Ectodermal cell (in vitro differentiated cells): ENCODE measurements around the gene KIAA1958.
"Not testable (repeated sequence)": the region's sequence is repeated elsewhere in the genome, so short reads cannot be mapped to it uniquely, and the experiment has no call there.

ENCODE experiments used
- H3K27ac ChIP-seq: 2 replicates; pipeline ENCODE4 v1.7.0; 2013; ENCODE audit warnings: mild to moderate bottlenecking, low read depth, low read length; ENCODE audit not compliant: insufficient read depth, poor library complexity, severe bottlenecking
- H3K27me3 ChIP-seq: 2 replicates; pipeline ENCODE4 v1.7.0; 2013; ENCODE audit warnings: mild to moderate bottlenecking, low read length; ENCODE audit not compliant: insufficient read depth, control insufficient read depth, poor library complexity, severe bottlenecking
- H3K36me3 ChIP-seq: one replicate; pipeline ENCODE4 v1.7.0; 2013; ENCODE audit warnings: low read length; ENCODE audit not compliant: control insufficient read depth, insufficient read depth
- H3K4me1 ChIP-seq: one replicate; pipeline ENCODE4 v1.7.0; 2013; ENCODE audit warnings: low read length; ENCODE audit not compliant: control insufficient read depth, insufficient read depth
- H3K4me3 ChIP-seq: 2 replicates; pipeline ENCODE4 v1.7.0; 2013; ENCODE audit warnings: low read depth, low read length, control low read depth; ENCODE audit not compliant: insufficient read depth
- H3K9me3 ChIP-seq: 2 replicates; pipeline ENCODE4 v1.7.0; 2013; ENCODE audit warnings: mild to moderate bottlenecking, low read length, moderate library complexity; ENCODE audit not compliant: control insufficient read depth
- WGBS, 2 experiments: methylation state at CpG; one replicate each; pipeline ENCODE4 v1.1.7; 2013; ENCODE audit warnings: missing lambda C conversion rate in 2 of 2; 5-methylcytosine and 5-hydroxymethylcytosine counted together

The KIAA1958 gene

DNA sequence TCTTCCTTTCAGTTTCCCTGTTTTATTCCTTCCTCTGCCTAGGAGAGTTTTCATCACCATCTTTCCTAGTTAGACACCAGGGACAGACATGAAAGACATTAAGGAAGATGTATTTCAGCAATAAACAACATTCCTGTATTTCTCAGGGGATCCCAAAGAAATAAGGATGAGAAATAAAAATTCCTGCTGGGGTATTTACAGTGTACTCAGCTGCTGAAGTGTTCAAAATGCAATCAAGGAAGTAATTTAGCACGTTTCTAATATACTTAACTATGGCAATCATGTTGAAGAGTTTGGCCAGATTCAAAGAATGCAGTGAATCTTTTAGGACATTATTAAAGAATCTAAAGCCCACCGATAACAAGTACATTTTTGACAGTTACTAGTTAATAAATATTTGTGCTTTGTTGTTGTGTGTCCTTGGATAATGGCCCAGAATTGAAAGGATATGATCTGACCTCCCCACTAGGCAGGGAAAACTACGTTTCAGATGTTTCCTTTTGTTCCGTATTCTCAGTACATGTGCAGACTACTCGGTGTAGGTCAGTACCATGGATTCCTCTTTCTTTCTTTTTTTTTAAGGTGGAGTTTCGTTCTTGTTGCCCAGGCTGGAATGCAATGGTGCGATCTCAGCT, 184.5 kb downstream of the KIAA1958 start:
- H3K4me3 ChIP-seq, result no peak overlapping the region
- no peaks in the 10 kb centered on the region for H3K36me3 ChIP-seq
- no peaks in the 10 kb centered on the region for H3K27me3 ChIP-seq
- WGBS, 2 experiments, result 80 to 84% methylated on average over 6 to 7 of the region's 7 CpGs
- H3K4me1 ChIP-seq, result no peaks in the 10 kb centered on the region
- H3K27ac ChIP-seq, result no peak overlapping the region
- H3K9me3 ChIP-seq, result no peaks in the 10 kb centered on the region

DNA sequence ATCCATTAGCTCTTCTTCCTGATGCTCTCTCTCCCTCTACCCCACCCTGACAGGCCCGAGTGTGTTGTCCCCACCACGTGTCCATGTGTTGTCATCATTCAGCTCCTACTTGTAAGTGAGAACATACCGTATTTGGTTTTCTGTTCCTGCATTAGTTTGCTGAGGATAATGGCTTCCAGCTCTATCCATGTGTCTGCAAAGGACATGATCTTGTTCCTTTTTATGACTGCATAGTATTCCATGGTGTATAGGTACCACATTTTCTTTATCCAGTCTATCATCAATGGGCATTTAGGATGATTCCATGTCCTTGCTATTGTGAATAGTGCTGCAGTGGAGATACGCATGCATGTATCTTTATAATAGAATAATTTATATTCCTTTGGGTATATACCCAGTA, 186.6 kb downstream of the KIAA1958 start:
- H3K4me1 ChIP-seq, H3K4me3 ChIP-seq: not testable (repeated sequence)
- WGBS, 2 experiments, result 93 to 94% methylated on average over 3 of the region's 4 CpGs

DNA sequence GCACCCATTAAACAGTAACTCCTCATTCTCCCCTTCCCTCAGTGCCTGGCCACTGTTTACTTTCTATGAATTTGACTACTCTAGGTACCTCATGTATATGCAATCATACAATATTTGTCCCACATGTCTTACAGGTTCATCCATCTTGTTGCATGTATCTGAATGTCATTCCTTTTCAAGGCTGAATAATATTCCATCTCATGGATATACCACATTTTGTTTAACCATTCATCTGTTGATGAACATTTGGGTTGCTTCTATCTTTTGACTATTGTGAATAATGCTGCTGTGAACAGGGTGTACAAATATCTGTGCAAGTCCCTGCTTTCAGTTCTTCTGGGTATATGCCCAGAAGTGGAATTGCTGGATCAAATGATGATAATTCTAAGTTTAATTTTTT, 190.4 kb downstream of the KIAA1958 start:
- H3K27me3 ChIP-seq, result no peaks in the 10 kb centered on the region
- no peak overlapping the region for H3K4me3 ChIP-seq
- no peaks in the 10 kb centered on the region for H3K4me1 ChIP-seq
- H3K36me3 ChIP-seq, result no peaks in the 10 kb centered on the region
- H3K27ac ChIP-seq, result no peak overlapping the region
- H3K9me3 ChIP-seq, result peaks cover 4% of the 10 kb centered on the region

More for the DNA sequence above, 186.6 kb downstream of the KIAA1958 start:
- not testable (repeated sequence) for H3K36me3 ChIP-seq, H3K27ac ChIP-seq, H3K9me3 ChIP-seq, H3K27me3 ChIP-seq

DNA sequence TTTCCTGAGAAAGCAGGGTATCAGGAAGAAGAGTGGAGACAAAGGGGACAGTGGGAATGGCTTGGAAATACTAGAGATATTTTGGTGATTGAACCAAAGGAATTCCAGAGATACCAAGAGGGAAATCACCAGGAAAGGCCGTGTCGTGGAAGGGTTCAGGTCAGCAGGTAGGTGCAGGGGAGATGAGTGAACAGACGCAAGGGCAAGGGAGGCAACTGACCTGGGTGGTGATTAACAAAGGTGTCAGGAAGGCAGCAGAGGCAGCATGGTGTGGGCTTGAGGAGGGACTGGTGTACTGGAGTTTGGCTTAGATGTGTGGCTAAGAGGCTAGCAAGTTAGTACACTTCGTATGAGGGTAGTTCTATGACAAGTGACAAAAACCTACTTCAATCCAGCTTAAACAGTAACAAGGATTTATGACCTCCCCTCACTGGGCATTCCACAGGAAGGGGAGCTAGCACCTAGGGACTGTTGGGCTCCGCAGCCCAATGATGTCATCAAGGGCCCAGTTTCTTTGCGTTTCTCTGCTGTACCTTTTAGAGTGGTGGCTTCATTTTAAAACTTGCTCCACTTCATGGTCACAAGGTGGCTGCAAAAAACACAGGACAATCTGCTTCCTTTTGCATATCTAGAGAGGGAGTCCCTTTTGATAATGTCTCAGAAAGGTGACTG, 194.2 kb downstream of the KIAA1958 start:
- no peaks in the 10 kb centered on the region for H3K36me3 ChIP-seq
- no peak overlapping the region for H3K27ac ChIP-seq
- no peaks in the 10 kb centered on the region for H3K27me3 ChIP-seq
- no peaks in the 10 kb centered on the region for H3K4me1 ChIP-seq
- peaks cover 4% of the 10 kb centered on the region for H3K9me3 ChIP-seq
- 79 to 88% methylated on average over 5 to 6 of the region's 6 CpGs for WGBS, 2 experiments
- no peak overlapping the region for H3K4me3 ChIP-seq

DNA sequence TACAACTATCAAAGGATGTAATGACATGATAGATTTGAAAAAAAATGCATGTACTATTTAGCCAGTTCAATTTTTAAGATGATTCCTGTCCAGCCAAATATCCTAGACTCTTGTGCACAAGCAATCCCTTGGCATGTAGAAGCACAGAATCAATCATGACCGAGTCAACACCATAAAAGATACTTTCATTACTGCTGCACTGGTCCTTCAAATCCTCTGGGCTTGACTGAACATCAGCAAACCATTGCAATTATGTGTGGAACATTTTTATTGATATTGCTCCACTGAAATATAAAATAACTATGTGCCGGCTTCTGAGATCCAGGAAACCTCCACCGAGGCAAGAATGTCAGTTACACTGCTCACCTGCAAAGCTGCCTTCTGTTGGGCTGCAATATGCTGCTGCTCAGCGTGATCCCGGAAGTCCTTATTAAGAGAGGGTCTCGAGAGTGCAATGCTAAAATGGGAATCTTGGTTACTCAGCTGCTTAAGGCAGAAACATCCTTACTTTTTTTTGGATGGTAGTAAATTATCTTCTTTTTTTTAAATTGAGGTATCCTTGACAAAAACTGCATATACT, 202.6 kb downstream of the KIAA1958 start:
- Histone ChIP-seq H3K27ac (no peak overlapping the region), H3K27me3 (no peaks in the 10 kb centered on the region), H3K36me3 (peaks cover 11% of the 10 kb centered on the region), H3K9me3 (no peaks in the 10 kb centered on the region), H3K4me1 (no peaks in the 10 kb centered on the region), H3K4me3 (no peak overlapping the region)
- 92 to 93% methylated on average over 6 of the region's 6 CpGs for WGBS, 2 experiments

DNA sequence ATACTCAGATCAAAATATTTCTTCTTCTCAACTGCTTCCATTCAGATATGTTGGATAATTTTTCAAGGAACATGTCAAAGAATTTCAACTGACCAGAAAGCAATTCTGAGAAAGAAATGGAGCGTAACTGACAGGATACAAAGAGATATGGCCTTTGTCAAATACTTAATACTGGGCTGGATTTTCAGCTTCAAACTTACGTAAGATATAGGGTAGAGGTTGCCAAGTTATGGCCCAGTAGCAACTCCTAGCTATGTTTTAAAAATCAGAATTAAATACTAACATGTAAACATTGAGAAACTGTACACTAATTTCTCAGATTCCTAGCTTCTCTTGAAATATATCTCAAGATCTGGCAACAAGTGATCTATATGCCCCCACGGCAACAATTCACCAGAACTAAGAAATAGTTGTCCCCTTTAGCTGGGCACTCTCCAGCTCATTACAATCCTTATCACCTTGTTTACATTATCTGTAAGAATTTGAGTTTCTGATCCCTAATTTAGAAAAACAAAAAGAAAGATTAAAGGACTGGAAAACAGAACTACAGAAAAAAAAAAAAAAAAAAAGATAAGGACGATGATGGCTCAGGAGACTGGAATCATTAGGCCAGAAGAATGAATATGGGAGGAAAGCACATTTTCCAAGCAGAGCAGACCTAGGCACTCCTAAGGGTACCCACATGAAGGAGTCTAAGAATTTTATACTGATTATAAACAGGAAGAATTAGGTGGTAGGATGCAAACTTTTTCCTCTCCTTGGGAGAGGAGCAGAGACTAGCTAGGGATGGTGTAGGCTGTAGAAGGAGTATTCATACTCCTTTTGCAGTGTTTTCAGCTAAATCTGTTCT, 208.3 kb downstream of the KIAA1958 start:
- H3K36me3 ChIP-seq, result peaks cover 7% of the 10 kb centered on the region
- WGBS, 2 experiments, result 97 to 98% methylated on average over 3 to 4 of the region's 4 CpGs
- no peak overlapping the region for H3K27ac ChIP-seq
- no peak overlapping the region for H3K4me3 ChIP-seq
- H3K27me3 ChIP-seq, result no peaks in the 10 kb centered on the region
- no peaks in the 10 kb centered on the region for H3K4me1 ChIP-seq
- no peaks in the 10 kb centered on the region for H3K9me3 ChIP-seq

DNA sequence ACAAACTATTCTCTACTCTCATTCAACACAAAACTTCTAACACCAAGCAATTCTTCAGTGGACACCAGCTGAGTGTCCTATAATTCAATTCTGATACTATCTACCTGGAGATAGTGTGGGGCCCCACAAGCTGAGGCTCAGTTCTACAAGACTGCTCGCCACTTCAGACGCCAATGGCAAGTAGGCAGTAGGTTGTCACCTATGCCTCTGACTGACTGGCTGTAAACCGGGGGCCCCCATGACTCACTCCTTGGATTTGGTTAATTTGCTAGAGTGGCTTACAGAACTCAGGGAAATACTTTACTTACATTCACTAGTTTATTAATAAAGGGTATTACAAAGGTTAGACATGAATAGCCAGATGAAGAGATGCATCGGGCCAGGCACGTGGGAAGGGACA, 209.8 kb downstream of the KIAA1958 start:
- Histone ChIP-seq H3K36me3 (no peaks in the 10 kb centered on the region), H3K4me3 (no peak overlapping the region)

DNA sequence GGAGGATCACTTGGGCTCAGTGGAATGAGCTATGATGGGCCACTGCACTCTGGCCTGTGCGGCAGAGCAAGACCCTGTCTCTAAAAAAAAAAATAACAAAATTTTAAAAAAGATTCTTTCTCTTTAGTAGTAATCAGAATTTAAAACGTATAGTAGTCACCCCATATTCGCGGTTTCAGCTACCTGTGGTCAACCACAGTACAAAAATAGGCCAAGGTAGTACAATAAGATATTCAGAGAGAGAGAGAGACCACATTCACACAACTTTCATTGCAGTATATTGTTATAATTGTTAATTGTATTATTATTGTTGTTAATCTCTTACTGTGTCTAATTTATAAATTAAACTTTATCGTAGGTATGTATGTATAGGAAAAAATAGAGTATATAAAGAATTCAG, 212.6 kb downstream of the KIAA1958 start:
- Histone ChIP-seq H3K27ac (no peak overlapping the region), H3K4me3 (no peak overlapping the region), H3K27me3 (no peaks in the 10 kb centered on the region), H3K9me3 (no peaks in the 10 kb centered on the region), H3K4me1 (no peaks in the 10 kb centered on the region), H3K36me3 (peaks cover 3% of the 10 kb centered on the region)
- 98 to 100% methylated on average over 1 to 5 of the region's 5 CpGs for WGBS, 2 experiments

More for the DNA sequence above, 209.8 kb downstream of the KIAA1958 start:
- 92 to 97% methylated on average over 5 of the region's 5 CpGs for WGBS, 2 experiments
- Histone ChIP-seq H3K4me1 (no peaks in the 10 kb centered on the region), H3K27ac (no peak overlapping the region), H3K27me3 (no peaks in the 10 kb centered on the region), H3K9me3 (no peaks in the 10 kb centered on the region)

DNA sequence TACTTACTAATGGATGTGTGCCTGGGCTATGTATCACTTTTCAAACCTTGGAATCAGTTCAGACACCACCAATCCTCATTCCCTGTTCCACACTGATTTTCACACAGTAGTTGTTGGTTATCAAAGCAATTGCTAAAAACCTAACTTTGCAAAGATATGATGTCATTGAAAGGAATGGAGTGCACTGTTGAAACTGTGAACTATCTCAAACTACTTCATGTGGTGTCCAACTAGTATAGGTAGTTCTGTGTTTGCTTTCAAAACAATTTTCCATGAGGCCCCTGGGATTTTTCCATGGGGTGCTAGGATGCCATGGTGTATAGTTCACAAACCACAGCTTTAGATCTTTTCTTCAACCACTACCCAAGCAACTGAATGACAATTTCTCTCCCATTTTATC, 213.5 kb downstream of the KIAA1958 start:
- Histone ChIP-seq H3K27me3 (no peaks in the 10 kb centered on the region), H3K36me3 (peaks cover 5% of the 10 kb centered on the region), H3K4me3 (no peak overlapping the region), H3K4me1 (no peaks in the 10 kb centered on the region), H3K27ac (no peak overlapping the region), H3K9me3 (no peaks in the 10 kb centered on the region)

DNA sequence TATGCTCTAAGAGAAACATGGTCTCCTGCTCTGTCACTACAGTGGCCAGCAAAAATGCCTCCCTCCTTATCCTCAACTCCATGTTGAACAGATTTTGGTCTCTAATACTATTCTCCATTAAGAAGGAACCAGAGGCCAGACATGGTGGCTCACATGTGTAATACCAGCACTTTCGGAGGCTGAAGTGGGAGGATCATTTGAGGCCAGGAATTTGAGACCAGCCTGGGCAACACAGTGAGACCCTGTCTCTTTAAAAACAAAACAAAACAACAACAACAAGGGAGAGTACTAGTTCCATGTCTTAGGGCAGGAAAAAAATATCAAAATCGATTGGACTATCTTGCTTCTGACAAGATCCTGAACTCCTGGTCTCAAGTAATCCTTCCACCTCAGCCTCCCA, 216.7 kb downstream of the KIAA1958 start:
- 94 to 98% methylated on average over 2 of the region's 2 CpGs for WGBS, 2 experiments

More for the DNA sequence above, 216.7 kb downstream of the KIAA1958 start:
- Histone ChIP-seq H3K27me3 (no peaks in the 10 kb centered on the region), H3K36me3 (peaks cover 5% of the 10 kb centered on the region), H3K27ac (no peak overlapping the region), H3K4me1 (no peaks in the 10 kb centered on the region), H3K9me3 (no peaks in the 10 kb centered on the region), H3K4me3 (no peak overlapping the region)
